HepG2 (cell line): ENCODE results near the gene PTPN14. TPM values are rescaled to one million over a fixed set of nuclear protein-coding genes. Genes with fewer than 3 reads are reported as not detected.

Experiments
- ATAC-seq: fragments of 200-7000 bp; cut with Tn5 transposase; 3 replicates; pipeline ENCODE4 v1.9.1; 2020; ENCODE audit warnings: mild to moderate bottlenecking, moderate library complexity
- BruUV-seq: library from RNA; stranded (reverse); fragments of 400-500 nt; replicated peaks from 2 replicates; lab custom pipeline; 2021; lab: Mats Ljungman, UMichigan
- CTCF ChIA-PET: fragments of 300-600 bp; formaldehyde crosslinking; extraction: SDS; loops from one replicate; lab custom pipeline; 2021; ENCODE audit warnings: low total read pairs, inconsistent platforms, low intra/inter-chr PET ratio; lab: Yijun Ruan, JAX
- POLR2A ChIA-PET: fragments of 350-600 bp; sonication (Branson Sonifier 250); formaldehyde crosslinking; loops from one replicate; lab custom pipeline; 2020; ENCODE audit warnings: antibody characterized with exemption, inconsistent platforms; lab: Yijun Ruan, JAX
- DNase-seq: peaks from one replicate; pipeline ENCODE4 v3.0.0-alpha.2; 2015; ENCODE audit warnings: low spot score
- FAIRE-seq: peaks from 3 replicates; lab custom pipeline; 2011; peaks lifted over from hg19 to GRCh38; lab: Jason Lieb, UNC
- H2AFZ ChIP-seq: one replicate; pipeline ENCODE4 v1.6.1; 2011; ENCODE audit warnings: low read length, inconsistent platforms
- H3K27ac ChIP-seq: fragments of 300-600 bp; 3 replicates; pipeline ENCODE4 v1.8.0; 2011; ENCODE audit warnings: mixed run types, mild to moderate bottlenecking, mixed read lengths, low read length, inconsistent platforms; ENCODE audit not compliant: insufficient read depth; ENCODE audit errors: extremely low read length
- H3K27me3 ChIP-seq, 2 experiments: fragments of 200-600 bp in 1 of 2; 2 replicates in 1 of 2; 3 replicates in 1 of 2; pipeline versions ENCODE4 v1.6.0 to v1.8.0; 2011; ENCODE audit warnings: low read length in 2 of 2, mild to moderate bottlenecking in 2 of 2, moderate library complexity in 2 of 2, inconsistent platforms in 1 of 2; ENCODE audit not compliant: insufficient read depth in 2 of 2, control insufficient read depth in 1 of 2
- H3K36me3 ChIP-seq, 2 experiments: fragments of 200-600 bp in 1 of 2; replicated peaks in 1 of 2; 2 replicates in 1 of 2; 3 replicates in 1 of 2; pipeline versions ENCODE4 v1.5.1 to v1.8.0; 2011; ENCODE audit warnings: low read length in 2 of 2, inconsistent platforms in 1 of 2; ENCODE audit not compliant: insufficient read depth in 2 of 2, control insufficient read depth in 1 of 2
- H3K4me1 ChIP-seq: 2 replicates; pipeline ENCODE4 v1.5.1; 2012; ENCODE audit warnings: low read length, inconsistent platforms; ENCODE audit not compliant: insufficient read depth
- H3K4me2 ChIP-seq: 2 replicates; pipeline ENCODE4 v1.6.0; 2011; ENCODE audit warnings: low read depth, low read length, inconsistent platforms
- H3K4me3 ChIP-seq, 3 experiments: fragments of 200-600 bp in 1 of 3; sonication (generic), shearing (Covaris generic) in 1 of 3; replicated peaks in 1 of 3; 2 replicates each; pipeline ENCODE4 v1.5.1; 2011 to 2016; ENCODE audit warnings: low read length in 3 of 3, inconsistent platforms in 2 of 3, low read depth in 2 of 3, mild to moderate bottlenecking in 2 of 3, control low read depth in 1 of 3, mixed read lengths in 1 of 3; ENCODE audit not compliant: insufficient read depth in 1 of 3
- H3K79me2 ChIP-seq: one replicate; pipeline ENCODE4 v1.6.1; 2011; ENCODE audit warnings: low read length, inconsistent platforms; ENCODE audit not compliant: insufficient read depth
- H3K9ac ChIP-seq: 2 replicates; pipeline ENCODE4 v1.6.0; 2011; ENCODE audit warnings: mild to moderate bottlenecking, low read depth, low read length, inconsistent platforms; ENCODE audit not compliant: insufficient read depth
- H3K9me3 ChIP-seq: 2 replicates; pipeline ENCODE4 v1.5.1; 2012; ENCODE audit warnings: mild to moderate bottlenecking, low read length
- H4K20me1 ChIP-seq: 2 replicates; pipeline ENCODE4 v1.6.0; 2011; ENCODE audit warnings: inconsistent platforms, mild to moderate bottlenecking, low read length, moderate library complexity; ENCODE audit not compliant: insufficient read depth
- DMAP1 ChIP-seq: IDR thresholded peaks from 2 replicates; pipeline ENCODE4 v1.6.1; 2016
- EEA1 ChIP-seq: sonication (generic); formaldehyde crosslinking; IDR thresholded peaks from 2 replicates; pipeline ENCODE4 v1.5.1; 2020; ENCODE audit warnings: mild to moderate bottlenecking, missing genetic modification reagents, borderline replicate concordance
- KDM5A ChIP-seq: fragments of 200-600 bp; sonication (generic); IDR thresholded peaks from 2 replicates; pipeline ENCODE4 v1.7.0; 2018; ENCODE audit warnings: antibody characterized with exemption, mild to moderate bottlenecking, low read length, borderline replicate concordance
- RCOR2 ChIP-seq: IDR thresholded peaks from 2 replicates; pipeline ENCODE4 v1.6.1; 2016; ENCODE audit warnings: missing biosample characterization, missing genetic modification reagents
- ZFYVE20 ChIP-seq: sonication (generic); formaldehyde crosslinking; IDR thresholded peaks from 2 replicates; pipeline ENCODE4 v1.8.0; 2023; ENCODE audit warnings: low read depth, mild to moderate bottlenecking, moderate library complexity, missing genetic modification reagents, borderline replicate concordance
- ZNF766 ChIP-seq: sonication (generic); formaldehyde crosslinking; IDR thresholded peaks from 2 replicates; pipeline ENCODE4 v1.5.0; 2020; ENCODE audit warnings: missing genetic modification reagents, borderline replicate concordance
- WGBS: methylation state at CpG from one replicate; pipeline ENCODE4 v1.1.6; 2017; ENCODE audit warnings: low lambda C conversion rate; 5-methylcytosine and 5-hydroxymethylcytosine counted together
- in situ Hi-C: cut with HindIII; loops from 2 replicates; pipeline ENCODE4 v1.10.0; 2017; ENCODE audit warnings: low pct_unique_long_range_greater_than_20kb; ENCODE audit not compliant: extremely low pct_ligation_motif_present
- intact Hi-C: fragments of 100-400 bp; cut with micrococcal nuclease; formaldehyde crosslinking; loops from one replicate; pipeline ENCODE4 v1.10.0; 2022; ENCODE audit not compliant: unreplicated experiment
- polyA plus RNA-seq, 8 experiments: library from polyadenylated mRNA; depleted of rRNA in 3 of 8; stranded (reverse) in 7 of 8; unstranded in 1 of 8; fragments of >200 nt; fragmentation: Illumina TruSeq in 4 of 8; extraction: Trizol in 4 of 8; gene quantifications; 2 replicates each; pipeline versions ENCODE4 v1.2.1 to v1.2.3, GENCODE V29; 2011 to 2016; ENCODE audit warnings: low read depth in 4 of 8, missing spikeins in 1 of 8, mixed read lengths in 1 of 8; ENCODE audit not compliant: insufficient read depth in 1 of 8
- total RNA-seq, 5 experiments: library from RNA; depleted of rRNA; stranded (reverse); fragments of >200 nt; fragmentation: Illumina TruSeq; extraction: Trizol; gene quantifications; 2 replicates each; pipeline ENCODE4 v1.2.3, GENCODE V29; 2016; ENCODE audit warnings: low read depth in 1 of 5

Gene PTPN14
- total and polyA plus RNA-seq, 2 of the 13 experiments (the other 11 are each of a cell fraction or from before 2014, with no cell fraction given): 3.9 to 4.7 TPM

DNA sequence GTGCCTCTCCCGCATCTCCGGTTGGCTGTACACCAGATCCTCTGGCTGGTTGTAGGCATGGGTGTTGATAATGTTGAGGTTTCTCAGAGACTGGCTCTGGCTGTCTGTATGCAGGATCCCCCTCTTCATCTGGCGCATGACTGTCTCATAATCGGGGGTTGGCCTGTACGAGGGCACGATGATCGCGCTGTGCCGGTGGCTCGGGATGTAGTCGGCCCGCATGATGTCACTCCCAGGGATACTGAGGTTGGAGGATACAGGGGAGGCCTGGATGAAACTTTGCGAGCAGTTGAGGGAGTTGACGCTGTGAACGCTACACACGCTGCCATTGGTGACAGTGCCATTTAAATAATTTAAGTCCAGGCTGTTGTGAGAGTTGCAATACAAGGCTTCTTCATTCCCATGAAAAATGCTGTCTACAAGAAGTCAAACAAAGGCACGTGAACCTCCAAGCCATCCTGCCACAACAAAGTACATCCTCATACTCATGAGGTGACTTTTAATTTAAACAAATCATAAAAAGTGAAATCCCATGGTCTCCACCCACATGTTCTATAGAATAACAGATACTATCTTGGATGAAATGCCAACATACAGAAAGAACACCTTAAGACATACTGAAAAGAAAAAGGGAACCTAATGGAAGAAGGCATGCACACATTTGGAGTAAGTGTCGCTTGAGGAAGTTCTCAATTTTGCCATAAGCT lies 166.9 kb downstream of the PTPN14 start:
- intact Hi-C loops: no loop called here
- CTCF ChIA-PET: no interaction called here
- Histone ChIP-seq H3K4me3 (no peak overlapping the region), H3K4me1 (no peaks in the 10 kb centered on the region), H3K36me3 (peaks cover 7 to 13% of the 10 kb centered on the region in 2 experiments; a peak in 4 of 5 replicates), H2AFZ (no peak overlapping the region), H3K79me2 (no peaks in the 10 kb centered on the region), H3K27me3 (no peaks in the 10 kb centered on the region), H3K4me2 (no peak overlapping the region), H3K9me3 (no peaks in the 10 kb centered on the region), H4K20me1 (no peaks in the 10 kb centered on the region), H3K27ac (no peak overlapping the region), H3K9ac (no peak overlapping the region)
- no peak for TF ChIP-seq ZFYVE20 (CRISPR knock-in tag)
- no peak for TF ChIP-seq DMAP1 (CRISPR knock-in tag)
- no peak for TF ChIP-seq RCOR2 (CRISPR knock-in tag)
- 98% methylated on average over 18 of the region's 18 CpGs for WGBS
- POLR2A ChIA-PET: no interaction called here
- FAIRE-seq (no peak), DNase-seq (no peak), ATAC-seq (no peak)
- BruUV-seq: no TSS peak
- in situ Hi-C loops: no loop called here

DNA sequence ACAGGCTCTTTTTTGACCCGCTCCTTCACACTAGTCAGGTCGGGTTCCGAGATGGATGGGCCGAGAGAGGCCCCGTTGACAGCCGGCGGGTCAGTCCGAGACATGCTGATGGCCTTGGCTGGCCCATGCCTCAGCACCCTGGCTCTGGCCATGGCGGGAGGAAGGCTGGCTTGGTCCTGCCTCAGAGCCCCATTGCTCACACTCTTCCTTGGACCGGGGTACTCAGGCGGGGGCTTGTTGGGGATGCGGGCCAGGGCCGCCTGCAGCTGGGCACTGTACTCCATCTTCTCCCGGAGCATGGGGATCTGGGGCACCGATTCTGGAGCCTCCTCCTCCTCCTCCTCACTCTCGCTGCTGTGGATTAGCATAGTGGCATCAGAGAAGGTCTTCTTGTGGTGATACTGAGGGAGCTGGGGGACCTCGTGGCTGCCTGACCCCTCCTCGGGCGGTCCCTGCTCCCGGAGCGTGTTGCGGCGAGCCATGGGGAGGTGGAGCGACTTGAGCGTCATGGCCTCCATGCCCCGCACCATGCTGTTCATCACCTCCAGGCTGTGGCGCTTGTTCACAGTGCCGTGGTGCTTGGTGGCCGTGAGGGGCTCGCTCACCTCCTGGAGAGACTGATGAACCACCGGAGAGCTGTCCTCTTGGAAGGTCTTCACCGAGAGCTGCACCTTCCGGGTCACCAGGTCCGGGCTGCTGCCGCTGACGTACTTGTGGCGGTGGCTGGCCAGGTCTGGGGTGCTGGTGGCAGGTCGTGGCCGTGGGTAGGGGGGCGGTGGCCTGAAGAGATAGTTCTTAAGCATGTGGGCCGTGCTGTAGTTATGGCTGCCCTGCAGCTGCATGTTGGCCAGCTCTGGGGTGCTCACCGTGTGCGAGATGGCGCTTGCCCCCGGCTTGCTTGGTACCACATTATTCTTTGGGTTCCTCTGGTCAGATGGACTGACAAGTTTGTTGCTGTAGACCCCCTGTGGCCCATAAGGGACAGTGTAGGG lies 167.7 kb downstream of the PTPN14 start:
- H4K20me1 ChIP-seq: no peaks in the 10 kb centered on the region
- no TSS peak for BruUV-seq
- TF ChIP-seq ZNF766 (CRISPR knock-in tag) (no peak), EEA1 (CRISPR knock-in tag) (no peak), KDM5A (no peak)

More for the DNA sequence above, 167.7 kb downstream of the PTPN14 start:
- in situ Hi-C loops: no loop called here
- Histone ChIP-seq H2AFZ (no peak overlapping the region), H3K36me3 (peaks cover 7 to 13% of the 10 kb centered on the region in 2 experiments; a peak in 4 of 5 replicates), H3K27ac (no peak overlapping the region), H3K9me3 (no peaks in the 10 kb centered on the region), H3K4me1 (no peaks in the 10 kb centered on the region), H3K9ac (no peak overlapping the region), H3K4me3 (no peak overlapping the region), H3K4me2 (no peak overlapping the region), H3K79me2 (no peaks in the 10 kb centered on the region), H3K27me3 (no peaks in the 10 kb centered on the region)
- 97% methylated on average over 22 of the region's 45 CpGs for WGBS
- FAIRE-seq (no peak), ATAC-seq (no peak), DNase-seq (no peak)
- CTCF ChIA-PET: no interaction called here
- POLR2A ChIA-PET: no interaction called here
- intact Hi-C loops: no loop called here
